SIG-M5 treated with dmso at 0.1 percent for 504 hours (cell line): Measurements from ENCODE around the gene TBX1.

Experiments
- DNase-seq: peaks from one replicate; lab custom pipeline; 2025; ENCODE audit not compliant: unreplicated experiment; lab: John Stamatoyannopoulos, UW

Gene TBX1

GRCh38 chr22:19751497-19752245 lies 8.9 kb upstream of the TBX1 start:
- no peak for DNase-seq

GRCh38 chr22:19753090-19753842 lies 7.3 kb upstream of the TBX1 start:
- no peak for DNase-seq

GRCh38 chr22:19753996-19754700 lies 6.4 kb upstream of the TBX1 start:
- no peak for DNase-seq

GRCh38 chr22:19754701-19755144 lies 5.9 kb upstream of the TBX1 start:
- DNase-seq: no peak

DNA sequence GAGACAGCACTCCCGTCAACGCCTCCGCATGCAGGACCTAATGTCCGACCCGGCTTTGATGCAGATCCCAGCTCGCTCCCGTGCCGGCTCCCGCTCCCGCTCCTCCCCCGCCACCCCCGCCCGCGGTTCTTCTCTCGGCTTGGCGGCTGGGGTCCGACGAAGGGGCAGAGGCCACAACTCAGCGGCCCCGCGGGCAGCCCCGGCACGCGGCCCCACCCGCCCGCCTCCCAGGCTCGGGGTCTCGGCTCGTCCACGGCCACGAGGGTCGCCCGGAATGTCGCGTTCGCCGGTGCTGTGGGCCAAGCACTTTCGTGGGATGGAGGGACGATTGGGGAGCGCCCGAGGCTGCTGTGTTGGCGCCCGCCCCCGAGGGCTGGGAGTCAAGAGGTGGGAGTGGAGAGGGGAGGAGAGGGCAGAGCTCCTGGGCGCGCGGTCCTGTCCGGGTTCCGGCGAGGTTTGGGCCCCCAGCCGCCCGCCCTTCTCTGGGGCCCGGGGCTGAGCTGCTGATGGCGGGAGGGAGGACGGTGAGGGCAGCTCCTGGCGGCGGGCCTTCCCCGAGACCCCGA lies 5.3 kb upstream of the TBX1 start:
- DNase-seq: no peak

DNA sequence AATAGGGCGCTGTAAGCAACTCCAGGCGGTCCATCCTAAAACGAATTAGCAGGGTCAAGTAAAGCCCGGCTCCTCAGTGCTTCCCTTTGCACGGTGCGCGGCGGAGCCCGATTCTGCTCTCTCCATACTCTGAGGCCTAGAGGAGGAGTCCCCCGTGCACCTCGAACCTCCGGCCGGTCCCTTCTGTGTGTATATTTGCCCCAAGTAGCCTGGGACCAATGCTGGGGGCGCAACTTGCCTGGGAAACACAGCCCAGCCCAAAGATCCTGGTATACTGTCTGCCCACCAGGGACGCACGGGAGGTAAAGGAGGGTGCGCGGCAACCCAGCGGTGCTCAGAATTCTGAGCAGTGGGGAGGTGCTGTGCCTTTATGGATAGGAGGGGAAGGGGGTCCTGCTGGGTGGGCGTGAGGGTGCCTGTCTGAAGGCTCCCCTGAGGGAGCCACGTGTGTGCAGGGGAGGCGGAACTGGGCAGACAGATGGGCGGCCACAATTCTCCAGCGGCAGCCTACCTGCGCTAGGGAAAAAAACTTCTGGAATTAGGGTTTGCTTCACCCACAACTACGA lies 4.8 kb upstream of the TBX1 start:
- DNase-seq: no peak

- no peak for DNase-seq
Measured at GRCh38 chr22:19756288-19757128, 4.1 kb upstream of the TBX1 start.

- no peak for DNase-seq
Measured at GRCh38 chr22:19757140-19757984, 3.2 kb upstream of the TBX1 start.

- DNase-seq: no peak
Measured at GRCh38 chr22:19757985-19758895, 2.3 kb upstream of the TBX1 start.

DNA sequence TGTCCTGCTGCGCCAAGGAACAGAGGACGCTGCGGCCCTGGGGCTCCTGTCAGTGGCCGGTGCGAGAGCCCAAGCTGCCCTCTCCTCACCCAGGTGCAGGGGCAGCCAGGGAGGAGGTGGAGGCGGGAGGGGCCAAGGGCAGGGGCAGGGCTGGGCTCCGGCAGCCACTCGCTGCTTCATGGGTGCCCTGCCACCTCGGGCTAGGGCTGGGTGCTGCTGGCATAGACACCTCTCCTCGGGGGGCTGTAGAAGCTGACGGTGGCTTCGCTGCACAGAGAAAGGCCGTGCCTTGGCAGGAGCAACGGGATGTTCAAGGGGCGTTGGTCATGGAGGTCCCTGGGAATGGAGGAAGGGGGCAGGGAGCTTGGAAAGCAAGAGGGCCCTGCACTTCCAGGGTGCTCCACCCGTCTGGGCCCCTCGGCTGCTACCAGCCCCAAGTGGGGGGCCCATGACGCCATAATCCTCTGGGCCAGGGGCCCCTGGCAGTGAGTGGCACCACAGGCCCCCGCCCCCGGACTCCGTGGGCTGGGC lies 1.6 kb upstream of the TBX1 start:
- DNase-seq: no peak

- DNase-seq: no peak
Measured at GRCh38 chr22:19759427-19760057, 1.0 kb upstream of the TBX1 start.

DNA sequence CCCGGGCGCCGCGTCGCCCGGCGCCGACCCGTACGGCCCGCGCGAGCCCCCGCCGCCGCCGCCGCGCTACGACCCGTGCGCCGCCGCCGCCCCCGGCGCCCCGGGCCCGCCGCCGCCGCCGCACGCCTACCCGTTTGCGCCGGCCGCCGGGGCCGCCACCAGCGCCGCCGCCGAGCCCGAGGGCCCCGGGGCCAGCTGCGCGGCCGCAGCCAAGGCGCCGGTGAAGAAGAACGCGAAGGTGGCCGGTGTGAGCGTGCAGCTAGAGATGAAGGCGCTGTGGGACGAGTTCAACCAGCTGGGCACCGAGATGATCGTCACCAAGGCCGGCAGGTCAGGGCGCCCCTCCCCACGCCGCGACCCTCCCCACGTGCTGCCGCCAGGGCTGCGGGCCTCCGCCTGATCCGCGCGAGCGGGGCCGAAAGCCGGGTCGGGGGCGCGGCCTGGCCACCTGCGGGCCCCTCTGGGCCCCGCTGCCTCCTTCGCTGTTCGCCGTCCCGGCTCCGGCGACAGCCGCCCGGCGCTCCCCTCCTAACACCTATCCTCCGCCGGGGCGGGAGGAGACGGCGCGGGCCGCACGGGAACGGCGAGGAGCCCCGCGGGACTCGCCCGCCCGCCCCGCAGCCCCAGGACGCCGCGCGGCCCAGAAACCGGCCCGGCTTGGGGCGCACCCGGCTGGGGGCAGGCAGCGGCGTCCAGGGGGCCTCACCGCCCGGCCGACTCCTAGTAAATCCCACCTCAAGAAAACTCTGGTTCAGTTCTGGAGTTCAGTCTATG lies 560 bp downstream of the TBX1 start:
- DNase-seq: no peak

GRCh38 chr22:19761725-19762567 lies 1.4 kb downstream of the TBX1 start:
- no peak for DNase-seq

DNA sequence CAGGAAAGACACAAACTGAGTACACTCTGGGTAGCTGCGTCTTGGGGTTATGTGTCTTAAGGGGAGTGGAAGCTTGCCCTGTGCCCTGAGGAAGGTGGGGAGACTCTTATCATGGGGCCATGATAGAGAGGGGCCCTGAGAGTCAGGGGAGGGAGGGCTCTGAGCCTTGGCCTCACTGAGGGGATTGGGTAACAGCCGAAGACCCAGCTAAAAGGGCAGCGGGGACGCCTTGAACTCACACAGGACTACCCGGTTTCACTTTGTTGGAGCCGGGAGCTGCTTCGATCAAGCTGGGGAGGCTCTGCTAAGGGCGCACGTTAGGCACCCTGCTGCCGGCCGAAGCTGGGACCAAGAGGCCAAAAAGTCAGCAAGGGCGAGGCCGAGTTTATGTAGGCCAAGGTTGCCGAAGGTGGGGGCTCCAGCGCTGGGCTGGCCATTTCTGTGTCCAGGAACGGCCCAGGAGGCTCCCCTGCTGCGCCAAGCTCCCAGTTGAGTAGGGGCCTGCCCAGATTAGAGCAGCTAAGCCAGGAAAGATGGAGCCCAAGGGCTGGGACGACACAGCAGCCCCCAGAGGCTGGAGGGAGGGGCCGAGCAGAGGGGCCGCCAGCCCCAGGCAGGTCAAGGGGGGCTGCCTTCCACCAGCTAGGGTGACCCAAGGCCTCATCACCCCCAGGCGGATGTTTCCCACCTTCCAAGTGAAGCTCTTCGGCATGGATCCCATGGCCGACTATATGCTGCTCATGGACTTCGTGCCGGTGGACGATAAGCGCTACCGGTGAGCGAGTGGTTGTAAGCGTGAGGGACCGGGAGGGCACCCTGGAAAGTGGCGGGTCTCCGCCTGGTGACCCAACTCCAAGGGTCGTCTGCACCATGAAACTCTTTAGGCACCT lies 2.2 kb downstream of the TBX1 start:
- DNase-seq: no peak
